Measurements from ENCODE around the gene NXPH3. TPM values are rescaled to one million over a fixed set of nuclear protein-coding genes. Genes with fewer than 3 reads are reported as not detected.

The NXPH3 gene
- total RNA-seq, 1 donor from 2014 or later = 4.5 TPM

DNA sequence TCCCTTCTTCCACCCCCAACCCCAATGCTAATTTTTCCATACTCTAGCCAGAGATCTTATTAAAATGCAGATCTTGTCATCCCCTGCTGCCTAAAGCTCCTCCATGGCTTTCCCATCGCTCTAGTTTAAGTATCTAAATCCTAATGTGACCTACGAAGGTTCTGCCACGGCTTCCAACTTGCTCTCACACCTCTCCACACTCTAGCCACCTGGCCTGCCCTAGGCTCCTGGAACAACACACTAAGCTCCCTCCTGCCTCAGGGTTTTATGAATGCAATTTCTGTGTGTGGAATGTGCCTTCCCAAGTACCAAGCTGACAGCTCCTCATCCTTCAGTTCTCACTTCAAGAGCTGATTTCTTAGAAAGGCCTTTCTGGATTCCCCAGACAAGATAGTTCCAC lies 16.6 kb downstream of the NXPH3 start:
- intact Hi-C loops (cut with DNase I) = no loop called here
- peaks cover 43% of the 10 kb centered on the region for H3K36me3 ChIP-seq
- TF ChIP-seq, protein P1, sequence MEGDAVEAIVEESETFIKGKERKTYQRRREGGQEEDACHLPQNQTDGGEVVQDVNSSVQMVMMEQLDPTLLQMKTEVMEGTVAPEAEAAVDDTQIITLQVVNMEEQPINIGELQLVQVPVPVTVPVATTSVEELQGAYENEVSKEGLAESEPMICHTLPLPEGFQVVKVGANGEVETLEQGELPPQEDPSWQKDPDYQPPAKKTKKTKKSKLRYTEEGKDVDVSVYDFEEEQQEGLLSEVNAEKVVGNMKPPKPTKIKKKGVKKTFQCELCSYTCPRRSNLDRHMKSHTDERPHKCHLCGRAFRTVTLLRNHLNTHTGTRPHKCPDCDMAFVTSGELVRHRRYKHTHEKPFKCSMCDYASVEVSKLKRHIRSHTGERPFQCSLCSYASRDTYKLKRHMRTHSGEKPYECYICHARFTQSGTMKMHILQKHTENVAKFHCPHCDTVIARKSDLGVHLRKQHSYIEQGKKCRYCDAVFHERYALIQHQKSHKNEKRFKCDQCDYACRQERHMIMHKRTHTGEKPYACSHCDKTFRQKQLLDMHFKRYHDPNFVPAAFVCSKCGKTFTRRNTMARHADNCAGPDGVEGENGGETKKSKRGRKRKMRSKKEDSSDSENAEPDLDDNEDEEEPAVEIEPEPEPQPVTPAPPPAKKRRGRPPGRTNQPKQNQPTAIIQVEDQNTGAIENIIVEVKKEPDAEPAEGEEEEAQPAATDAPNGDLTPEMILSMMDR (IDR thresholded peaks at IDR 0.05) = no peak

DNA sequence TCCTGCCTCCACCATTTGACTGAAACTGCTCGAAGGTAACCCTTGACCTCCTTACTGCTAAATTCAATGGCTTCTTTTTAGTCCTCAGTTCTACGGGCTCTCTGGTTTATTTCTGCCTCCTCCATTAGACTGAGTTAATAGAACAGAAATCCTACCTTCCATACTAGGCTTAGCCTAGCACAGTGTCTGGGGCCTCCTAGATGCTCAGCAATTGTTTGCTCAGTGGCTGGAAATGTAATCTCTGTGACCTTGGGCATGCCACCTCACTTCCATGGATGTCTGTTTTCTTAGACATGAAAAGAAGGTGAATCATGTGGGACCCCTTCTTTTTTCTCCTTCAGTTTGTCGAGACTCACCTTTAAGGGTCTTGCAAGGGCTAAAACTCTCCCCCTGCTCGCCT lies 19.7 kb downstream of the NXPH3 start:
- TF ChIP-seq, protein P1 (IDR thresholded peaks at IDR 0.05) = no peak
- Histone ChIP-seq H3K27me3 (ENCODE audit: low read depth) (no peaks in the 10 kb centered on the region), H3K4me1 (peaks cover 15% of the 10 kb centered on the region), H3K27ac (no peak overlapping the region), H3K9me3 (no peaks in the 10 kb centered on the region), H3K4me3 (no peak overlapping the region), H3K36me3 (peaks cover 74% of the 10 kb centered on the region)
- ATAC-seq = no peak
- intact Hi-C loops (cut with DNase I) = no loop called here
- DNase-seq = no peak

More for the DNA sequence above, 16.6 kb downstream of the NXPH3 start:
- no peak for ATAC-seq
- no peak for DNase-seq
- no peak overlapping the region for H3K4me3 ChIP-seq
- no peaks in the 10 kb centered on the region for H3K27me3 ChIP-seq (ENCODE audit: low read depth)
- peaks cover 5% of the 10 kb centered on the region for H3K4me1 ChIP-seq
- H3K27ac ChIP-seq = no peak overlapping the region
- no peaks in the 10 kb centered on the region for H3K9me3 ChIP-seq

DNA sequence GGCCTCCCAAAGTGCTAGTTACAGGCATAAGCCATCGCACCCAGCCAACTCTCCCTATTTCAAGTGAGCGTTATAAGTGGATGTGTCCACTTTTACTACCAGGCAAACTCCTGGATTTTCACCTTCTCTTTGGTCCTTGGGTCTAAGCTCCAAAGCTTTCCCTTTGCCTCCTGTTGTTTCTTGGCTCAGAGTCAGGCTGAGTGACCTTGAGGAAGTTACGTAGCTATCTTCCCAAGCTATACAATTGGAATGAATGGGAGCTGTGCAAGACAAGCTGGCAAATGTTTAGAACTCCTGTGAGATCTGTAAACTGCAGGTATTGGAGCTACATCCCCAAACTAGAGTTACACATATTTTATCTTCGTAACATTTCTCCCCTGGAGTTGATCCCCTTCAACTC lies 20.3 kb downstream of the NXPH3 start:
- Histone ChIP-seq H3K4me3 (no peak overlapping the region), H3K27ac (no peak overlapping the region), H3K4me1 (peaks cover 15% of the 10 kb centered on the region), H3K9me3 (no peaks in the 10 kb centered on the region), H3K36me3 (peaks cover 80% of the 10 kb centered on the region), H3K27me3 (ENCODE audit: low read depth) (no peaks in the 10 kb centered on the region)
- intact Hi-C loops (cut with DNase I) = no loop called here
- ATAC-seq (no peak), DNase-seq (no peak)
- TF ChIP-seq, protein P1 (IDR thresholded peaks at IDR 0.05) = no peak

DNA sequence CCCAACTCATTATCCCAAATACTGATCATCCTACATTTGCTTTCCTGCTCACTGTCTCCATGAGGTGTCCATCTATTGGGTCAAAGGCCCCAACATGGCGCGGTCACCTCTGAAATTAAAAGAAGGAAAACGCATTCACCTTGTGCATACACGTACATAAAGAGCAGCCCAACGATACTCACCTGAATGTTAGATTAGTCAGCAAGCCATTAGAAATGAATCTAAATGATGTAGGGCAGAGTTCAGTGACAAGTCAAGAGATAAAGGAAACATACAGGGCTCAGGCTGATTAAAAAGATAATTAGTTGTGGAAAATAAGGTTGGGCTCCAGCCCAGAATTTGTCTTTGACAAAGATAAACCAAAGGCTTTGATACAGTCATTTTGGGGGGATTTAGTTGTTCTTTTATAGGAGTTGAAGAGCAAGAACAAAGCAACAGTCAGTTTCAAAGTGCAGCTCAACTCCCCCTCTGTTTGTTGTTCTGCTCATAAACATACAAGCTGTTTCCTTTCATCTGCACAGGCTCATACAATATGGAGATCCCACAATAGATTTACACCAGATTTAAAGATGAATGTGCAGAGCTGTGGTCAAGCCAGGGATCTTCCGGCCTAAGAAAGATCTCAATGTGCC lies 21.1 kb downstream of the NXPH3 start:
- no peak for DNase-seq
- Histone ChIP-seq H3K4me1 (peaks cover 15% of the 10 kb centered on the region), H3K4me3 (no peak overlapping the region), H3K36me3 (peaks cover 88% of the 10 kb centered on the region), H3K9me3 (no peaks in the 10 kb centered on the region), H3K27ac (peak overlapping the region; percentile 50), H3K27me3 (ENCODE audit: low read depth) (no peaks in the 10 kb centered on the region)
- intact Hi-C loops (cut with DNase I) = no loop called here
- TF ChIP-seq, protein P1 (IDR thresholded peaks at IDR 0.05) = no peak
- ATAC-seq = no peak

DNA sequence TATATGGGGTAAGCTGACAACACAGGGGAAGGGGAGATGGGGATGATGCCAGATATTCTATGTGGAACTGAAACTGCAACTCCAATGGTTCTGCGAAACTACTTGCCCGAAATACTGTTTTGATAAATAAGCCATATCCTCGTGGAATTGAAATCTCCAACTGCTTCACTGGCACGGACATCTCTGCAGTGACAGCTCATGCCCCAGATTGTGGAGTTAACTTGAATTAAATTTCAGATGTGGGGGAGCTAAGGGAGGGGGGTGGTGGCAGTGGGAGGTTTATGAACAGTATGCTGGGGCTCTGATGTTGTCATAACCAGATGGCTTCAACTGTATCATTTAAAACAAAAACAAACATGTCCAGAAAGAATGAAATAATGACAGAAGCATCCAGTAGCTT lies 21.8 kb downstream of the NXPH3 start:
- ATAC-seq (no peak), DNase-seq (no peak)
- peak overlapping the region; percentile 50 for H3K27ac ChIP-seq
- peaks cover 95% of the 10 kb centered on the region for H3K36me3 ChIP-seq
- H3K9me3 ChIP-seq = no peaks in the 10 kb centered on the region
- intact Hi-C loops (cut with DNase I) = no loop called here
- H3K4me3 ChIP-seq = no peak overlapping the region
- H3K4me1 ChIP-seq = peaks cover 15% of the 10 kb centered on the region
- TF ChIP-seq, protein P1 (IDR thresholded peaks at IDR 0.05) = no peak
- H3K27me3 ChIP-seq (ENCODE audit: low read depth) = no peaks in the 10 kb centered on the region

All from lower lobe of right lung (tissue), 2 donors.